Tibial nerve (tissue), 4 donors: Measurements from ENCODE around the gene ENTR1. TPM values are rescaled to one million over a fixed set of nuclear protein-coding genes. Genes with fewer than 3 reads are reported as not detected.
A peak's percentile ranks its signal among the peaks of the same experiment; 100 is the strongest.

Experiments used
- DNase-seq, 2 donors: peaks; one replicate each; pipeline ENCODE4 v3.0.0-alpha.2; 2019; ENCODE audit warnings: low spot score in 2 of 2
- H3K27ac ChIP-seq, 4 donors: fragments of 200-600 bp; sonication (generic) in 3 of 4; one replicate each; pipeline ENCODE4 v1.5.1; 2017 to 2019; ENCODE audit warnings: mild to moderate bottlenecking in 1 of 4
- H3K27me3 ChIP-seq, 2 donors: fragments of 200-600 bp; sonication (generic) in 1 of 2; one replicate each; pipeline versions ENCODE4 v1.5.1 to v1.6.0; 2017 to 2019
- H3K36me3 ChIP-seq, 3 donors: fragments of 200-600 bp; sonication (generic); one replicate each; pipeline ENCODE4 v1.5.1; 2018 to 2019
- H3K4me1 ChIP-seq, 4 donors: fragments of 200-600 bp; sonication (generic) in 3 of 4; one replicate each; pipeline ENCODE4 v1.5.1; 2017 to 2019
- H3K4me3 ChIP-seq, 4 donors: fragments of 200-600 bp; sonication (generic) in 3 of 4; one replicate each; pipeline ENCODE4 v1.5.1; 2017 to 2019; ENCODE audit warnings: mild to moderate bottlenecking in 1 of 4, moderate library complexity in 1 of 4
- H3K9me3 ChIP-seq, 4 donors: fragments of 200-600 bp; sonication (generic) in 3 of 4; one replicate each; pipeline ENCODE4 v1.5.1; 2017 to 2019
- CTCF ChIP-seq, 5 experiments: fragments of 200-600 bp in 3 of 5; fragments of 450-650 bp in 2 of 5; sonication (generic) in 3 of 5; IDR thresholded peaks; one replicate each; pipeline ENCODE4 v1.5.1; 2016 to 2019; ENCODE audit warnings: antibody characterized with exemption in 5 of 5, mild to moderate bottlenecking in 3 of 5, moderate library complexity in 2 of 5
- EP300 ChIP-seq, 2 donors: sonication (generic); formaldehyde crosslinking; IDR thresholded peaks; one replicate each; pipeline ENCODE4 v1.6.1; 2017; ENCODE audit warnings: antibody characterized with exemption in 2 of 2, mild to moderate bottlenecking in 1 of 2
- POLR2A ChIP-seq, 2 donors: fragments of 450-650 bp; IDR thresholded peaks; one replicate each; pipeline ENCODE4 v1.6.1; 2017; ENCODE audit warnings: antibody characterized with exemption in 2 of 2, mild to moderate bottlenecking in 2 of 2, moderate library complexity in 2 of 2
- WGBS, 2 donors: methylation state at CpG; one replicate each; pipeline ENCODE4 v1.1.5; 2018; 5-methylcytosine and 5-hydroxymethylcytosine counted together
- total RNA-seq, 4 donors: library from RNA; depleted of rRNA; stranded (reverse); fragments of >200 nt; gene quantifications; one replicate each; pipeline ENCODE4 v1.1.0, GENCODE V29; 2016

The ENTR1 gene
- total RNA-seq, 4 donors from 2014 or later, result 52.6 to 101 (median 70.9) TPM

GRCh38 chr9:136352682-136353081 is 57.7 kb downstream of the ENTR1 start:
- Histone ChIP-seq H3K9me3 (no peaks in the 10 kb centered on the region), H3K4me3 (no peak overlapping the region)

More at GRCh38 chr9:136352682-136353081, 57.7 kb downstream of the ENTR1 start:
- DNase-seq, result no peak
- Histone ChIP-seq H3K4me1 (peaks cover 0 to 55% (median 21%) of the 10 kb centered on the region in 4 donors), H3K27ac (peak overlapping the region in 1 of 4 donors; percentile 84), H3K36me3 (peaks cover 0 to 52% (median 0%) of the 10 kb centered on the region in 3 donors), H3K27me3 (no peaks in the 10 kb centered on the region)
- TF ChIP-seq CTCF (IDR thresholded peaks at IDR 0.05), result no peak
- no peak for TF ChIP-seq POLR2A (IDR thresholded peaks at IDR 0.05)
- TF ChIP-seq EP300 (IDR thresholded peaks at IDR 0.05), result no peak
- 62 to 66% methylated on average over 9 of the region's 16 CpGs for WGBS, 2 donors

Other genes starting within 250 kb of the ENTR1 start
- gene LHX3, start 205.5 kb downstream of the ENTR1 start, total RNA-seq, result not detected
- 10 to 100 TPM; 10.2 to 16.8 (median 11.8) TPM for gene QSOX2, start 164.8 kb downstream of the ENTR1 start, total RNA-seq
- gene CCDC187, start 106.5 kb downstream of the ENTR1 start, total RNA-seq, result under 1 TPM in 1 of 4 donors, not detected in 3; 0.20 TPM
- gene GPSM1, start 83.1 kb downstream of the ENTR1 start, total RNA-seq, result 10 to 100 TPM; 28.8 to 95.1 (median 38.1) TPM
- 10 to 100 TPM; 49.4 to 79.5 (median 70.8) TPM for gene DNLZ, start 46.9 kb downstream of the ENTR1 start, total RNA-seq
- 10 to 100 TPM in 1 of 4 donors, 1 to 10 TPM in 3; 3.1 to 19.8 (median 3.1) TPM for gene CARD9, start 36.9 kb downstream of the ENTR1 start, total RNA-seq
- 10 to 100 TPM in 1 of 4 donors, 1 to 10 TPM in 3; 7.0 to 21.0 (median 9.5) TPM for gene SNAPC4, start 10.4 kb downstream of the ENTR1 start, total RNA-seq
- 10 to 100 TPM; 35.6 to 42.0 (median 39.3) TPM for gene PMPCA, start within 50 bp of the ENTR1 start, total RNA-seq
- gene INPP5E, start 29.2 kb upstream of the ENTR1 start, total RNA-seq, result 10 to 100 TPM; 15.1 to 23.1 (median 18.6) TPM
- gene SEC16A, start 72.4 kb upstream of the ENTR1 start, total RNA-seq, result 10 to 100 TPM; 45.8 to 67.5 (median 47.9) TPM
- gene NOTCH1, start 135.4 kb upstream of the ENTR1 start, total RNA-seq, result 10 to 100 TPM; 29.3 to 65.4 (median 41.5) TPM